ENCODE measurements around the gene TENT5D. TPM values are rescaled to one million over a fixed set of nuclear protein-coding genes. Genes with fewer than 3 reads are reported as not detected.

TENT5D gene
- total RNA-seq, 4 donors from 2014 or later = not detected

DNA sequence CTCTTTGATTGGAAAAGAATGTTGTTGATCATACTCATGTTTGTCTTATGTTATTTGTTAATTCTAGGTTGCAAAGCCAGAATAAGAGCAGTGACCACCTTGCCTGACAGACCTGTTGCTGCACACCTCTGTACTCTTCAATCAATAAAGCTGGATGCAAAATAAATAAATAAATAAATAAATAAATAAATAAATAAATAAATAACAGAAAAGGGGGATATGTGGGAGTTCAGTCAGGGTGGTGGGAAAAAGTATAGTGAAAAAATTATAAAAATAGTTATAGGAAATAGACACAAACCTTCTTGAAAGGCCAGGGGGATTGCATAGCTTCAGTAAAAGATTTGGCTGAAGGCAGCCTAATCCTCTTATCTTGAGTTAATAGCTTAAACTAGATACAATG is 51.3 kb downstream of the TENT5D start:
- H3K36me3 ChIP-seq = no peaks in the 10 kb centered on the region
- H3K9me3 ChIP-seq = peaks cover 0 to 19% (median 0%) of the 10 kb centered on the region in 4 donors
- no peaks in the 10 kb centered on the region for H3K27me3 ChIP-seq
- H3K27ac ChIP-seq (replicated peaks in 1 of 4) = no peak overlapping the region
- no peak for DNase-seq (ENCODE audit: extremely low spot score)
- no peaks in the 10 kb centered on the region for H3K4me1 ChIP-seq
- intact Hi-C loops (cut with DNase I) = no loop called here
- TF ChIP-seq EP300 (IDR thresholded peaks at IDR 0.05) (no peak), POLR2A (IDR thresholded peaks at IDR 0.05; ENCODE audit: low read depth) (no peak)
- H3K4me3 ChIP-seq = no peak overlapping the region

GRCh38 chrX:80485543-80485942 is 65.3 kb downstream of the TENT5D start:
- Histone ChIP-seq H3K27me3 (no peaks in the 10 kb centered on the region), H3K36me3 (no peaks in the 10 kb centered on the region), H3K9me3 (peaks cover 0 to 8% (median 0%) of the 10 kb centered on the region in 4 donors), H3K4me3 (no peak overlapping the region), H3K4me1 (no peaks in the 10 kb centered on the region), H3K27ac (replicated peaks in 1 of 4) (no peak overlapping the region)
- intact Hi-C loops (cut with DNase I) = no loop called here
- TF ChIP-seq POLR2A (IDR thresholded peaks at IDR 0.05; ENCODE audit: low read depth) (no peak), POLR2AphosphoS5 (IDR thresholded peaks at IDR 0.05) (no peak), CTCF (IDR thresholded peaks at IDR 0.05) (no peak), EP300 (IDR thresholded peaks at IDR 0.05) (no peak)
- DNase-seq (ENCODE audit: extremely low spot score) = no peak

GRCh38 chrX:80486299-80486698 is 66.1 kb downstream of the TENT5D start:
- no peak overlapping the region for H3K4me3 ChIP-seq
- H3K36me3 ChIP-seq = no peaks in the 10 kb centered on the region
- H3K27ac ChIP-seq (replicated peaks in 1 of 4) = no peak overlapping the region
- no peaks in the 10 kb centered on the region for H3K4me1 ChIP-seq
- TF ChIP-seq CTCF (IDR thresholded peaks at IDR 0.05) = no peak
- no peak for TF ChIP-seq POLR2AphosphoS5 (IDR thresholded peaks at IDR 0.05)
- TF ChIP-seq EP300 (IDR thresholded peaks at IDR 0.05) = no peak
- no peak for TF ChIP-seq POLR2A (IDR thresholded peaks at IDR 0.05; ENCODE audit: low read depth)
- no peak for DNase-seq (ENCODE audit: extremely low spot score)
- intact Hi-C loops (cut with DNase I) = no loop called here
- peaks cover 0 to 12% (median 0%) of the 10 kb centered on the region in 4 donors for H3K9me3 ChIP-seq
- no peaks in the 10 kb centered on the region for H3K27me3 ChIP-seq
- 64% methylated on average over 1 of the region's 1 CpG for WGBS

DNA sequence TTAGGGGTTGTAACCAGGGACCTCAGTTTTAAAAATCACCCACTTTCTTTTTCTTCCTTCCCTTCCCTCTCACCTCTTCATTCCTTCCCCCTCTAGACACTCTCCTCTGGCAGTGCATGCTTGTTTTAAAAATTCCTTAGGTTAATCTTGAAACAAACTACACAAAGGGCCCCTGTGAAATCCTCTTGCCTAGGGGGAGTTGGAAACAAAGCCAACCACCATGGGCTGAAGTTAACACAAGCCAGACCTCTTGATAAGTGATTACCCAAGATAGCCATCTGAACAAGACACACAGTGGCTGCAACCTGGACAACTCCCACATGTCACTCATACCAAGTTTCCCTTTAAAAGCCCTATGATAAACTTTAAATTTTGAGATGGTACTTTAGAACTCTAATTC is 68.9 kb downstream of the TENT5D start:
- intact Hi-C loops (cut with DNase I) = no loop called here
- H3K4me3 ChIP-seq = no peak overlapping the region
- H3K36me3 ChIP-seq = no peaks in the 10 kb centered on the region
- TF ChIP-seq CTCF (IDR thresholded peaks at IDR 0.05) (no peak), POLR2AphosphoS5 (IDR thresholded peaks at IDR 0.05) (no peak), EP300 (IDR thresholded peaks at IDR 0.05) (no peak), POLR2A (IDR thresholded peaks at IDR 0.05; ENCODE audit: low read depth) (no peak)
- no peak overlapping the region for H3K27ac ChIP-seq (replicated peaks in 1 of 4)
- H3K27me3 ChIP-seq = no peaks in the 10 kb centered on the region
- DNase-seq (ENCODE audit: extremely low spot score) = no peak
- H3K9me3 ChIP-seq = peaks cover 0 to 12% (median 0%) of the 10 kb centered on the region in 4 donors
- H3K4me1 ChIP-seq = no peaks in the 10 kb centered on the region

All from esophagus muscularis mucosa (tissue), 4 donors.